Upper lobe of left lung (tissue), 6 donors: ENCODE measurements around the gene ADAM12. TPM values are rescaled to one million over a fixed set of nuclear protein-coding genes. Genes with fewer than 3 reads are reported as not detected.
"Not testable (repeated sequence)": the region's sequence is repeated elsewhere in the genome, so short reads cannot be mapped to it uniquely, and the experiment has no call there.

Source experiments
- ATAC-seq, 2 donors: fragments of 200-7000 bp; cut with Tn5 transposase; one replicate each; pipeline ENCODE4 v1.9.1; 2022; ENCODE audit warnings: mild to moderate bottlenecking in 2 of 2, moderate library complexity in 2 of 2; ENCODE audit not compliant: low FRiP score in 2 of 2
- DNase-seq, 2 donors: peaks; one replicate each; pipeline ENCODE4 v3.0.0-alpha.2; 2019 to 2020
- H3K27ac ChIP-seq, 4 donors: fragments of 200-600 bp; sonication (generic); one replicate each; pipeline ENCODE4 v1.5.1; 2016 to 2019
- H3K27me3 ChIP-seq, 4 donors: fragments of 200-600 bp; sonication (generic); one replicate each; pipeline ENCODE4 v1.5.1; 2017 to 2019
- H3K36me3 ChIP-seq, 4 donors: fragments of 200-600 bp; sonication (generic); one replicate each; pipeline ENCODE4 v1.5.1; 2016 to 2019
- H3K4me1 ChIP-seq, 4 donors: fragments of 200-600 bp; sonication (generic); one replicate each; pipeline ENCODE4 v1.5.1; 2018 to 2019
- H3K4me3 ChIP-seq, 4 donors: fragments of 200-600 bp; sonication (generic); one replicate each; pipeline ENCODE4 v1.5.1; 2017 to 2019; ENCODE audit warnings: mild to moderate bottlenecking in 2 of 4, moderate library complexity in 1 of 4
- H3K9me3 ChIP-seq, 4 donors: fragments of 200-600 bp; sonication (generic); one replicate each; pipeline ENCODE4 v1.5.1; 2018 to 2019
- CTCF ChIP-seq, 6 experiments: fragments of 450-650 bp in 4 of 6; fragments of 200-600 bp in 2 of 6; sonication (generic) in 2 of 6; IDR thresholded peaks; one replicate each; pipeline ENCODE4 v1.5.1; 2016 to 2019; ENCODE audit warnings: antibody characterized with exemption in 6 of 6
- EP300 ChIP-seq, 4 donors: sonication (generic); formaldehyde crosslinking; IDR thresholded peaks; one replicate each; pipeline ENCODE4 v1.5.1; 2017; ENCODE audit warnings: antibody characterized with exemption in 4 of 4, control low read depth in 2 of 4
- POLR2A ChIP-seq, 4 donors: fragments of 450-650 bp; IDR thresholded peaks; one replicate each; pipeline ENCODE4 v1.5.1; 2016 to 2017; ENCODE audit warnings: antibody characterized with exemption in 4 of 4, mild to moderate bottlenecking in 2 of 4
- POLR2AphosphoS5 ChIP-seq, 2 donors: sonication (generic); formaldehyde crosslinking; IDR thresholded peaks; one replicate each; pipeline ENCODE4 v1.5.1; 2017; ENCODE audit warnings: antibody characterized with exemption in 2 of 2
- WGBS, 2 donors: methylation state at CpG; one replicate each; pipeline ENCODE4 v1.1.5; 2017 to 2018; 5-methylcytosine and 5-hydroxymethylcytosine counted together
- small RNA-seq, 4 donors: library from RNA; depleted of rRNA; stranded (forward); fragments of <200 nt; gene quantifications; one replicate each; pipeline ENCODE3, GENCODE V24; 2016
- total RNA-seq, 6 donors: library from RNA; depleted of rRNA in 4 of 6; stranded (reverse); fragments of >200 nt in 4 of 6; gene quantifications; one replicate each; pipeline versions ENCODE4 v1.1.0 to v1.2.1, GENCODE V29; 2016 to 2021
- donor health status: DM: no; HTN: no; CAD: no; lungs with moderate emphysema.
- donor health status: DM: no; HTN: yes; CAD: no; lungs with severe emphysema.

Gene ADAM12
- total RNA-seq, 6 donors from 2014 or later: 0.44 to 3.7 (median 0.82) TPM

DNA sequence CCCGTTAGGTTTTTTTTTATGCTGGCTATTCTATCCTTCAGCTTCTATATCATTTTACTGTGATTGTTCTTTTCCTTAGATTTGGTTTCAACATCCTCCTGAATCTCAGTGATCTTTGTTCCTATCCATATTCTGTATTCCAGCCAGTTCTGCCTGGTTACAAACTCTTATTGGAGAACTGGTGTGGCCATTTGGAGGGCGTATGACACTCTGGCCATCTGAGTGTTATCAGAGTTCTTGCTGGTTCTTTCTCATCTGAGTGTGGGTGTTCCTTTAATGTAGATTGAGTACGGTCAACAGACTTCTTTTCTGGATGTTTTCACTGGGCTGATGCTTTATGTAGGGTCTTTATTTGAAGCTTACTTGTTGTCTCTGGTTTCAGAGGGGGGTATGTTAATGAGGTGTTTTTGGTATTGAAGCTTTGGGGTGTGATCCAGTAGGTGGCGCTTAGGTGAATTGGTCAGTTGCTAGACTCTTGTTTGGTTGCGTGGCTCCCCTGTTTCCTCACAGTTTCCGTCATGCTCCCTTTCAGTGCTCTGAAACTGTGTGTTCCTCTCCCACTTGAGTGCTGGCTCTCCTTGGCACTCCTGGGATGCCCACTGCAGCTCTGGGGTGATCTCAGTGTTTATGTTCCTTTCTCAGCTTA, 411.2 kb downstream of the ADAM12 start:
- ATAC-seq (no peak), DNase-seq (no peak)
- WGBS, 2 donors: 87 to 88% methylated on average over 6 of the region's 6 CpGs
- H3K9me3 ChIP-seq: no peaks in the 10 kb centered on the region
- no peaks in the 10 kb centered on the region for H3K4me1 ChIP-seq
- no peak overlapping the region for H3K4me3 ChIP-seq
- no peaks in the 10 kb centered on the region for H3K36me3 ChIP-seq
- H3K27ac ChIP-seq: no peak overlapping the region
- no peak for TF ChIP-seq POLR2AphosphoS5 (IDR thresholded peaks at IDR 0.05)
- no peak for TF ChIP-seq EP300 (IDR thresholded peaks at IDR 0.05)
- TF ChIP-seq POLR2A (IDR thresholded peaks at IDR 0.05): no peak
- TF ChIP-seq CTCF (IDR thresholded peaks at IDR 0.05): no peak
- H3K27me3 ChIP-seq: no peaks in the 10 kb centered on the region

- H3K27ac ChIP-seq, H3K9me3 ChIP-seq, H3K27me3 ChIP-seq, ATAC-seq, H3K4me3 ChIP-seq, H3K36me3 ChIP-seq, H3K4me1 ChIP-seq: not testable (repeated sequence)
- WGBS, 2 donors: 84 to 93% methylated on average over 13 to 32 of the region's 36 CpGs
- DNase-seq: peak in 1 of 2 donors; percentile 63
These were observed 418.1 kb downstream of the ADAM12 start for GRCh38 chr10:125970077-125970630.

DNA sequence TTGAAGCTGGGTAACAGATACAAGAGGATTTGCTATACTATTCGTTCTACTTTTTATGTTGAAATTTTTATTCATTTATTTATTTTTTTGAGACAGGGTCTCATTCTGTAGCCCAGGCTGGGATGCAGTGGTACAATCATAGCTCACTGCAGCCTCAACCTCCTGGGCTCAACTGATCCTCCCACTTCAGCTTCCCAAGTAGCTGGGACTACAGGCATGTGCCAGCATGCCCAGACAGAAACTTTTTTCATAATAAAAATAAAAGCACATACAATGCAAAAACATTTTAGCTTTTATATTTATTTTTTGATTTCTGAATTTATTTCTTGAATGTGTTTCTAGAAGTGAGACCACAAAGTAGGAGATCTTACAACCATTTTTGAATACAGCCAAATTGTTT, 420.7 kb downstream of the ADAM12 start:
- Histone ChIP-seq H3K4me1 (no peaks in the 10 kb centered on the region), H3K27ac (no peak overlapping the region), H3K9me3 (peaks cover 0 to 5% (median 0%) of the 10 kb centered on the region in 4 donors), H3K36me3 (no peaks in the 10 kb centered on the region), H3K27me3 (no peaks in the 10 kb centered on the region), H3K4me3 (no peak overlapping the region)
- DNase-seq (no peak), ATAC-seq (no peak)
- 82 to 93% methylated on average over 1 of the region's 1 CpG for WGBS, 2 donors
- no peak for TF ChIP-seq POLR2A (IDR thresholded peaks at IDR 0.05)
- no peak for TF ChIP-seq CTCF (IDR thresholded peaks at IDR 0.05)
- no peak for TF ChIP-seq EP300 (IDR thresholded peaks at IDR 0.05)
- TF ChIP-seq POLR2AphosphoS5 (IDR thresholded peaks at IDR 0.05): no peak

DNA sequence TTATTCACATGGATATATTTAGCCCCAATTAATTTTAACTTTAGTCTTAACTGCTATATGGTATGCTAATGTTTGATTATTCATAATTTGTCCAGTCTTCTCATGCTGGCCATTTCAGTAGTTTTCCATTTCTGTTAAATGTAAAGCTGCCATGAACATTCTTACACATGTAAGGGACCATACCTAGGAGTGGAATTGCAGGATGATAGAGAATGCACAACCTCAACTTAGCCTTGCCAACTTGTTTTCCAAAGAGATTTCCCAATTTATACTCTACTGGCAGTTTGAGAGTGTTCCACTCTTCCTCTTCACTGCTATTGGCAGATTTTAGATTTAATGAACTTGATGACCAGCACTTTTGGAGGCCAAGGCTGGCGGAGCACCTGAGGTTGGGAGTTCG, 423.7 kb downstream of the ADAM12 start:
- Histone ChIP-seq H3K27me3 (no peaks in the 10 kb centered on the region), H3K9me3 (no peaks in the 10 kb centered on the region), H3K4me1 (no peaks in the 10 kb centered on the region), H3K36me3 (no peaks in the 10 kb centered on the region), H3K4me3 (no peak overlapping the region), H3K27ac (no peak overlapping the region)
- no peak for DNase-seq
- no peak for ATAC-seq
- TF ChIP-seq POLR2A (IDR thresholded peaks at IDR 0.05): no peak
- WGBS, 2 donors: 86 to 95% methylated on average over 2 of the region's 2 CpGs

Small RNAs within 50 kb of the gene (small RNA-seq; reads per million reads assigned to genes)
- gene RNA5SP328: 0 reads per million in 4 donors
